Vagina (tissue), 2 donors: ENCODE measurements around the gene LAMA2.

Experiments used
- CTCF ChIP-seq, 3 experiments: fragments of 450-650 bp in 2 of 3; fragments of 200-600 bp in 1 of 3; sonication (generic) in 1 of 3; IDR thresholded peaks; one replicate each; pipeline ENCODE4 v1.5.1; 2017 to 2019; ENCODE audit warnings: antibody characterized with exemption in 3 of 3, mild to moderate bottlenecking in 2 of 3, moderate library complexity in 2 of 3
- POLR2A ChIP-seq, 2 donors: fragments of 450-650 bp; IDR thresholded peaks; one replicate each; pipeline ENCODE4 v1.6.1; 2017; ENCODE audit warnings: antibody characterized with exemption in 2 of 2, mild to moderate bottlenecking in 2 of 2, moderate library complexity in 2 of 2
- POLR2AphosphoS5 ChIP-seq, 2 donors: sonication (generic); formaldehyde crosslinking; IDR thresholded peaks; one replicate each; pipeline ENCODE4 v1.9.0; 2017; ENCODE audit warnings: antibody characterized with exemption in 2 of 2, mild to moderate bottlenecking in 2 of 2, low read depth in 1 of 2; ENCODE audit not compliant: insufficient read depth in 1 of 2

- TF ChIP-seq CTCF (IDR thresholded peaks at IDR 0.05) = peak; percentile 32 to 62 (median 36)
- TF ChIP-seq POLR2AphosphoS5 (IDR thresholded peaks at IDR 0.05; ENCODE audit: insufficient read depth in 1 of 2, low read depth in 1 of 2) = no peak
- no peak for TF ChIP-seq POLR2A (IDR thresholded peaks at IDR 0.05)
Observed at GRCh38 chr6:129498950-129499842, 616.3 kb downstream of the LAMA2 start.
